Glomerular visceral epithelial cell (primary cell): ENCODE data around the gene RNASEH2A.
"Not testable (repeated sequence)": the region's sequence is repeated elsewhere in the genome, so short reads cannot be mapped to it uniquely, and the experiment has no call there.

ENCODE experiments used
- DNase-seq: peaks from one replicate; pipeline ENCODE4 v3.0.0-alpha.2; 2016; ENCODE audit errors: extremely low spot score

RNASEH2A gene

GRCh38 chr19:12793290-12794195 is 12.8 kb upstream of the RNASEH2A start:
- DNase-seq = peak; percentile 97

GRCh38 chr19:12794196-12794941 is 12.0 kb upstream of the RNASEH2A start:
- DNase-seq = no peak

- no peak for DNase-seq
Measured at GRCh38 chr19:12794971-12795381, 11.4 kb upstream of the RNASEH2A start.

- DNase-seq = peak; percentile 81
Measured at GRCh38 chr19:12796146-12797071, 10.0 kb upstream of the RNASEH2A start.

- DNase-seq = no peak
Measured at GRCh38 chr19:12797141-12797587, 9.2 kb upstream of the RNASEH2A start.

GRCh38 chr19:12797607-12798006 is 8.8 kb upstream of the RNASEH2A start:
- not testable (repeated sequence) for DNase-seq

- no peak for DNase-seq
Measured at GRCh38 chr19:12799742-12800465, 6.5 kb upstream of the RNASEH2A start.

GRCh38 chr19:12800466-12800770 is 6.0 kb upstream of the RNASEH2A start:
- no peak for DNase-seq

- no peak for DNase-seq
Measured at GRCh38 chr19:12800923-12801465, 5.4 kb upstream of the RNASEH2A start.

- DNase-seq = peak; percentile 76
Measured at GRCh38 chr19:12801466-12802266, 4.7 kb upstream of the RNASEH2A start, which contains the start of the genes PRDX2 and THSD8. Gene PRDX2 (minus strand): TSS chr19:12801800. CDS start chr19:12801261, 539 bp downstream. Gene THSD8 (plus strand): TSS chr19:12802069. CDS start chr19:12802072, 3 bp downstream.

- DNase-seq = no peak
Measured at GRCh38 chr19:12802267-12803106, 3.9 kb upstream of the RNASEH2A start.

GRCh38 chr19:12804051-12804450 is 2.3 kb upstream of the RNASEH2A start:
- DNase-seq = no peak

- DNase-seq = no peak
Measured at GRCh38 chr19:12815088-12815487, 8.7 kb downstream of the RNASEH2A start.

- not testable (repeated sequence) for DNase-seq
Measured at GRCh38 chr19:12817188-12817587, 10.8 kb downstream of the RNASEH2A start.

- not testable (repeated sequence) for DNase-seq
Measured at GRCh38 chr19:12817810-12818209, 11.4 kb downstream of the RNASEH2A start.

- DNase-seq = no peak
Measured at GRCh38 chr19:12821761-12822160, 15.4 kb downstream of the RNASEH2A start.

- no peak for DNase-seq
Measured at GRCh38 chr19:12825254-12826131, 19.1 kb downstream of the RNASEH2A start.

- DNase-seq = no peak
Measured at GRCh38 chr19:12828494-12828893, 22.1 kb downstream of the RNASEH2A start.
